ENCODE results near the gene CFAP70.
"Not testable (repeated sequence)": the region's sequence is repeated elsewhere in the genome, so short reads cannot be mapped to it uniquely, and the experiment has no call there.

Gene CFAP70

GRCh38 chr10:73264423-73264822, 94.2 kb downstream of the CFAP70 start:
- H3K4me3 ChIP-seq (ENCODE audit: low read depth, low read length) = no peak overlapping the region
- TF ChIP-seq CTCF (conservative IDR thresholded peaks at IDR 0.05; ENCODE audit: low read depth, low read length) = no peak
- no peak for DNase-seq (ENCODE audit: low read depth)

GRCh38 chr10:73263693-73264347, 94.8 kb downstream of the CFAP70 start:
- peak; percentile 58 for DNase-seq (ENCODE audit: low read depth)

GRCh38 chr10:73262880-73263555, 95.6 kb downstream of the CFAP70 start:
- no peak for TF ChIP-seq CTCF (conservative IDR thresholded peaks at IDR 0.05; ENCODE audit: low read depth, low read length)
- H3K4me3 ChIP-seq (ENCODE audit: low read depth, low read length) = no peak overlapping the region
- DNase-seq (ENCODE audit: low read depth) = no peak

More at GRCh38 chr10:73263693-73264347, 94.8 kb downstream of the CFAP70 start:
- peak; percentile 49 for TF ChIP-seq CTCF (conservative IDR thresholded peaks at IDR 0.05; ENCODE audit: low read depth, low read length)
- H3K4me3 ChIP-seq (ENCODE audit: low read depth, low read length) = no peak overlapping the region

- DNase-seq (ENCODE audit: low read depth) = peak; percentile 89
These were observed 96.4 kb downstream of the CFAP70 start for GRCh38 chr10:73262105-73262730.

GRCh38 chr10:73261362-73261995, 97.2 kb downstream of the CFAP70 start:
- no peak overlapping the region for H3K4me3 ChIP-seq (ENCODE audit: low read depth, low read length)
- no peak for TF ChIP-seq CTCF (conservative IDR thresholded peaks at IDR 0.05; ENCODE audit: low read depth, low read length)
- no peak for DNase-seq (ENCODE audit: low read depth)

More at GRCh38 chr10:73262105-73262730, 96.4 kb downstream of the CFAP70 start:
- no peak for TF ChIP-seq CTCF (conservative IDR thresholded peaks at IDR 0.05; ENCODE audit: low read depth, low read length)
- H3K4me3 ChIP-seq (ENCODE audit: low read depth, low read length) = no peak overlapping the region

GRCh38 chr10:73258612-73259011, 100.1 kb downstream of the CFAP70 start:
- not testable (repeated sequence) for DNase-seq (ENCODE audit: low read depth); H3K4me3 ChIP-seq (ENCODE audit: low read depth, low read length)

GRCh38 chr10:73253225-73253555, 105.5 kb downstream of the CFAP70 start:
- H3K4me3 ChIP-seq (ENCODE audit: low read depth, low read length) = peak overlapping the region; percentile 94
- TF ChIP-seq CTCF (conservative IDR thresholded peaks at IDR 0.05; ENCODE audit: low read depth, low read length) = peak; percentile 12
- DNase-seq (ENCODE audit: low read depth) = peak; percentile 23

All from choroid plexus epithelial cell (primary cell).